Measurements from ENCODE around the gene CERK. TPM values are rescaled to one million over a fixed set of nuclear protein-coding genes. Genes with fewer than 3 reads are reported as not detected.

CERK gene
- total RNA-seq, 1 experiment from 2014 or later = 45.6 TPM

- no peak for DNase-seq (ENCODE audit: low spot score)
- Mint-ChIP-seq H3K4me1 (no peaks in the 10 kb centered on the region), H3K4me3 (no peak overlapping the region), H3K27ac (peak overlapping the region; percentile 23; the same call in 1 of the 2 replicates), H3K27me3 (ENCODE audit: low read depth) (no peaks in the 10 kb centered on the region), H3K9me3 (no peaks in the 10 kb centered on the region), H3K36me3 (peaks cover 2% of the 10 kb centered on the region; the same call in 1 of the 2 replicates)
- ATAC-seq = no peak
- CTCF ChIA-PET = interaction anchor here (4.9 kb wide), 1 partner anchor 110 kb away, joined by 24 read pairs; no protein-coding TSS in a partner anchor
- TF ChIP-seq ZNF425 (CRISPR knock-in tag; conservative IDR thresholded peaks at IDR 0.05) = no peak
- TF ChIP-seq CTCF (IDR thresholded peaks at IDR 0.05) = no peak
- no peak for TF ChIP-seq JUN (CRISPR knock-in tag; IDR thresholded peaks at IDR 0.05)
- TF ChIP-seq ZNF138 (CRISPR knock-in tag; conservative IDR thresholded peaks at IDR 0.05) = no peak
- no peak for TF ChIP-seq ZNF416 (CRISPR knock-in tag; IDR thresholded peaks at IDR 0.05)
- TF ChIP-seq ZNF121 (CRISPR knock-in tag; IDR thresholded peaks at IDR 0.05) = no peak
- TF ChIP-seq KAT7 (CRISPR knock-in tag; IDR thresholded peaks at IDR 0.05; ENCODE audit: borderline replicate concordance) = no peak
- TF ChIP-seq NFE2L1 (CRISPR knock-in tag; IDR thresholded peaks at IDR 0.05) = no peak
- POLR2A ChIA-PET = no interaction called here
Observed at GRCh38 chr22:46673662-46674236, 64.3 kb downstream of the CERK start.

- H3K27me3 Mint-ChIP-seq (ENCODE audit: low read depth) = no peaks in the 10 kb centered on the region
- H3K4me1 Mint-ChIP-seq = no peaks in the 10 kb centered on the region
- ChIA-PET POLR2A (no interaction called here), CTCF (interaction anchor here (4.9 kb wide), 1 partner anchor 110 kb away, joined by 24 read pairs; no protein-coding TSS in a partner anchor)
- H3K27ac Mint-ChIP-seq = peak overlapping the region; percentile 23; the same call in 1 of the 2 replicates
- H3K9me3 Mint-ChIP-seq = no peaks in the 10 kb centered on the region
- no peak overlapping the region for H3K4me3 Mint-ChIP-seq
- ATAC-seq (no peak), DNase-seq (ENCODE audit: low spot score) (no peak)
- H3K36me3 Mint-ChIP-seq = peaks cover 3% of the 10 kb centered on the region; the same call in 1 of the 2 replicates
- TF ChIP-seq ZNF317 (CRISPR knock-in tag; IDR thresholded peaks at IDR 0.05; ENCODE audit: borderline replicate concordance, low read depth) = no peak
- no peak for TF ChIP-seq ZNF416 (CRISPR knock-in tag; IDR thresholded peaks at IDR 0.05)
- no peak for TF ChIP-seq IRF1 (CRISPR knock-in tag; IDR thresholded peaks at IDR 0.05)
- TF ChIP-seq CBFB (CRISPR knock-in tag; IDR thresholded peaks at IDR 0.05; ENCODE audit: low read depth) = no peak
- TF ChIP-seq NR3C1 (CRISPR knock-in tag; conservative IDR thresholded peaks at IDR 0.05; ENCODE audit: low read depth) = no peak
- no peak for TF ChIP-seq ATF6 (CRISPR knock-in tag; IDR thresholded peaks at IDR 0.05)
- no peak for TF ChIP-seq FOXP4 (CRISPR knock-in tag; IDR thresholded peaks at IDR 0.05)
- no peak for TF ChIP-seq ETV6 (CRISPR knock-in tag; IDR thresholded peaks at IDR 0.05)
- TF ChIP-seq EMX1 (CRISPR knock-in tag; IDR thresholded peaks at IDR 0.05) = no peak
- no peak for TF ChIP-seq KAT7 (CRISPR knock-in tag; IDR thresholded peaks at IDR 0.05; ENCODE audit: borderline replicate concordance)
- no peak for TF ChIP-seq OVOL2 (CRISPR knock-in tag; IDR thresholded peaks at IDR 0.05; ENCODE audit: borderline replicate concordance)
- TF ChIP-seq MAX (CRISPR knock-in tag; IDR thresholded peaks at IDR 0.05) = no peak
- TF ChIP-seq FOXK1 (CRISPR knock-in tag; IDR thresholded peaks at IDR 0.05) = no peak
- no peak for TF ChIP-seq CREM (CRISPR knock-in tag; IDR thresholded peaks at IDR 0.05)
- no peak for TF ChIP-seq ZNF263 (CRISPR knock-in tag; IDR thresholded peaks at IDR 0.05; ENCODE audit: low read depth)
- no peak for TF ChIP-seq PREB (CRISPR knock-in tag; IDR thresholded peaks at IDR 0.05; ENCODE audit: borderline replicate concordance)
Observed at GRCh38 chr22:46673205-46673604, 64.8 kb downstream of the CERK start.

Data from WTC11 (cell line).